Stimulated activated CD4-positive, alpha-beta T cell treated with anti-CD3 and anti-CD28 coated beads, Interleukin-1b, Interleukin-23, amount 100 ng/mL, for 1 hour (primary cell): ENCODE measurements around the gene MT1M.

Experiments
- DNase-seq, 2 donors: peaks; one replicate each; pipeline ENCODE4 v3.0.0-alpha.2; 2020; ENCODE audit warnings: low read depth in 2 of 2

Gene MT1M

GRCh38 chr16:56628486-56629350, 3.7 kb upstream of the MT1M start:
- DNase-seq: no peak

- DNase-seq: no peak
Measured at GRCh38 chr16:56629531-56629930, 2.9 kb upstream of the MT1M start.

GRCh38 chr16:56630134-56630533, 2.3 kb upstream of the MT1M start:
- DNase-seq: no peak

GRCh38 chr16:56631197-56631596, 1.3 kb upstream of the MT1M start:
- no peak for DNase-seq

DNA sequence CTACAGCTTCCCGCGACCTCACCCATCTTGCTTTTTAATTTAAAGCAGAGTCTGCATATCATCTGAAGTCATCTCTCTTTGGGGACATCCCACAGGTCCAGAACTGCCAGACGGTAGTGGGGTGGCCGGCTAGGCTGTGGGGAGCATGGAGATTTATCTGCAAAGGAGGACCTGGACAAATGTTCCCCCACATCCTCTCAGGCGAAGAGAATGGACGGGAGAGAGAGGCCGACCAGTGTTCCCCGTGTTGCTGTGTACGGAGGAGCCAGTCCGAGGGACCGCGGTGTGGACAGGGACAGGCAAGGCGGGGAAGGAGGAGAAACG, 665 bp upstream of the MT1M start:
- DNase-seq: no peak

DNA sequence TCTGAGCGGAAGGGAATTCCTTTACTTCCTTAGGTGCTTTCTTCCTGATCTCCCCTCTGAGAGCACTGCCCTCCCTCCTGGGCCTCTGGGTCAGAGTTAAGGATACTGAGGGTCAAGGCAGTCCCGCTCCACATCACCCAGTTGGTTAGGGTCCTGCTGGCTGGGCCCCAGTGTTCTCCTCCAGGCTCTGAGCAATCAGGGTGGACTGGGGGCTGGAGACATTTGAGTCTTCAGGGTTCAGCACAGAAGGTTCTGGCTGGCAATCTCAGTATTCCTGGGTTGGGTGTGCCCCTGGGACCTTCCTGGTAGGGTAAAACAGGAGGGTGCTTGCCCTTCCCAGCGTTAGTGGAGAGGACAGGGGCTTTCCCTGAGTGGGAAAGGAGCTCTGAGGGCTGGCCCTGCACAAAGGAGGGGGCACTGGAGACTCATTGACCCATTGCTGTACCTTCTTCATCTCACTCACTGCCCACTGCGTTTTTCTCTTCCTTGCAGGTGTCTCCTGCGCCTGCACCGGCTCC, 448 bp downstream of the MT1M start:
- no peak for DNase-seq

DNA sequence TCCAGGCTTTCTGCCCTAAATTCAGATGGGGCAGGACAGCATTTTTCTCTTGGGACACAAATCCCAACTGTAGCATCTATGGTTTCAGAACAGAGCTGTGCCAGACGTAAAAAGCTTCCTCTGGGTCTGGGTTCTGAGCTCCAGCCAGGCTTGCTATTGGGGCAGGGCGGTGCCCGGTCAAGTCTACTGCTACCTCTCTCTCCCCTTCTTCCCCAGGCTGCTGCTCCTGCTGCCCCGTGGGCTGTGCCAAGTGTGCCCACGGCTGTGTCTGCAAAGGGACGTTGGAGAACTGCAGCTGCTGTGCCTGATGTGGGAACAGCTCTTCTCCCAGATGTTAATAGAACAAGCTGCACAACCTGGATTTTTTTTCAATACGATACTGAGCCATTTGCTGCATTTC, 1.1 kb downstream of the MT1M start:
- DNase-seq: no peak

DNA sequence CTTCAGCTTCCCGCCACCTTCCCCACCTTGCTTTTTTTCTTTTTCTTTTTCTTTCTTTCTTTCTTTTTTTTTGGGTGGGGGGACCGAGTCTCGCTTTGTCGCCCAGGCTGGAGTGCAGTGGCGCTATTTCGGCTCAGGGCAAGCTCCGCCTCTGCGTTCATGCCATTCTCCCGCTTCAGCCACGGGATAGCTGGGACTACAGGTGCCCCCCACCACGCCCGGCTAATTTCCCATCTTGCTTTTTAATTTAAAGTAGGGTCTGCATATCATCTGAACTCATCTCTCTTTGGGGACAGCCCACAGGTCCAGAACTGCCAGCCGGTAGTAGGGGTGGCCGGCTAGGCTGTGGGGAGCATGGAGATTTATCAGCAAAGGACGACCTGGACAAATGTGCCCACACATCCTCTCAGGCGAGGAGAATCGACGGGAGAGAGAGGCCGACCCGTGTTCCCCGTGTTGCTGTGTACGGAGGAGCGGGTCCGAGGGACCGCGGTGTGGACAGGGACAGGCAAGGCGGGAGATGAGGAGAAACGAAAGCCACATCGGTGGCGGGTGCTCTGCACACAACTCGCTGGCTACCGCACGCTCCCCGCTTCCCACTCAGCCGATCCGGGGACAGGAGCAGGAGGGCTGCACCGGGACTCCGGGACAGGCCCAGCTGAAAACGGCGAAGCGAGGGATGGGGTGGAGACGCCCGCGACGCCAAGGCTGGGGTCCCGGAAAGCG, 2.4 kb downstream of the MT1M start:
- DNase-seq: no peak

DNA sequence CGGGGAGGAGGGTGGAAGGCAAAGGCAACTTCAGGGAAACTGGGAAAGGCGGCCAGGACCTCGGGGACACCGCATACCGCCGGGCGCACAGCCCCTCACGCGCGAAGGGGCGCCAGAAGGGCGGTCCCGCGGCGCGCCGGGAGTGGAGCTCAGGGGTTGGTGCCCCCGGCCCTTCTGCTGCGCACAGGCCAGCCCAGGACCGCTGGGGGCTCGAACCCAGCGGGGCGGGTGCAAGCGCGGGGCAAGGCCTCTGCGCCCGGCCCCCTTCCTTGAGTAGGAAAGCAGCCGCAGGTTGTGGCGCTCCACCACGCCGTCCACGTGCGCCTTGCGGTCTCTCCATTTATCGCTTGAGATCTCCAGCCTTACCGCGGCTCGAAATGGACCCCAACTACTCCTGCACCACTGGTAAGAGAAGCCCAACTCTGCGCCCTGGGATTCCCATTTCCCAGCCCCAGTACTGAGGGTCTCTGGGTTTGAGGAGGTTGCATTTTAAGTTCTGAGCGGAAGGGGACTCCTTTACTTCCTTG, 3.0 kb downstream of the MT1M start:
- no peak for DNase-seq

DNA sequence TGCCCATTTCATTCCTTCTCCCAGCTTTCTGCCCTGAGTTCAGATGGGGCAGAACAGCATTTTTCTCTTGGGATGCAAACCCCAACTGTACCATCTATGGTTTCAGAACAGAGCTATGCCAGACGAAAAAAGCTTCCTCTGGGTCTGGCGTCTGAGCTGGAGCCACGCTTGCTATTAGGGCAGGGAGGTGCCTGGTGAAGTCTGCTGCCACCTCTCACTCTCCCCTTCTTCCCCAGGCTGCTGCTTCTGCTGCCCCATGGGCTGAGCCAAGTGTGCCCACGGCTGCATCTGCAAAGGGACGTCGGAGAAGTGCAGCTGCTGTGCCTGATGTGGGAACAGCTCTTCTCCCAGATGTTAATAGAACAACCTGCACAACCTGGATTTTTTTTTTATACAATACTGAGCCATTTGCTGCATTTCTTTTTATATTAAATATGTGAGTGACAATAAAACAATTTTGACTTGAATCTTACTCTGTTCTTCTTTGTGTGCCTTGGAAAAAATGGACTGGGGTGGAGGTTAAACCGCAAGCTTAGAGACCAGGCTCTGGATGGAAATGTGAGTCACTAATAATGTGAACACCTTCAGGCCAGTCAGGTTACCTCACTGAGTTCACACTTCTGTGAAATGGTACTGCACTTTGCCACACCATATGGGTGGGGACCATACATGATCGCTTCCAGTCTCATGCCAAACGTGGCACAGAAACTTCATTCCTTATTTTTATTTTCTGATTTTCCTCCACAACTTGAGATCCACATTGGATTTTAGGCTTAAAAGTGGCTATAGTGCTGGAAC, 4.4 kb downstream of the MT1M start:
- no peak for DNase-seq

- DNase-seq: no peak
Measured at GRCh38 chr16:56637814-56638750, 5.6 kb downstream of the MT1M start, which contains the start of gene MT1A. MT1A (plus strand) TSS chr16:56638666; CDS start chr16:56638739, 73 bp downstream.

- DNase-seq: no peak
Measured at GRCh38 chr16:56639045-56639444, 6.6 kb downstream of the MT1M start.

DNA sequence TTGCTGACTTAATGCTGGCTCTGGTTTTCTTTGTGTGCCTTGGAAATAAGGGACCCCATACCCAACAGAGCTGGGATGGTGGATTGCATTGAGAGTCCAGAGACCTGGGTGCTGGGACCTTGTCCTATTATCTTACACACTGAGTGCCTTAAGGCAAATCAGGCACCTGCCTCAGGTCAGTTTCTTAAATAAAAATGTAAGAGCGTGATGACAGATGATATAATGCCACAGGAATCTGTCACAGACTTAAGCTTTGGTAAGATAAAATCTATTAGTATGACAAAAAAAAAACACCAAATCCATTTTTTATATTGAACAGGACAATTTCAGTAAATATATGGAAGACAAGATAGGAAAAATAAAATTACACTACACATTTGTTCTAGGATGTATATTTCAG, 7.6 kb downstream of the MT1M start:
- no peak for DNase-seq

DNA sequence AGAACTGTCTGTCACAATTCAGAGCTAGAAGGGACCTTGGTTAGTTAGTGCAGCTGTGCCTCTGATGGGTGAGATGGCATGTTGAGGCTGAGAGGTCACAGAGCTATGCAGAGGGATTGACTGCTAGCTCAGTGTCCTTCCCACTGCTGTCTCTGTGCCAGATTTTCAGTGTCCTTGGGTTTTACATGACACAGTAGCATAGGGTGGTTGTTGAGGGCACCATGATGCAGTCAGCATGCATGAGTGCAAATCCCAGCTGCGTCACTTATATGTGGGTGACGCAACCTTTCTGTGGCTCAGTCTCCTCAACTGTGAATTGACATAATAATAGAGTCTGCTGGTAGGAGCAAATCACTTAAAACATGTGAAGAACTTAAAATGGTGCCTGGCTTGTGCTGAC, 8.7 kb downstream of the MT1M start:
- no peak for DNase-seq

DNA sequence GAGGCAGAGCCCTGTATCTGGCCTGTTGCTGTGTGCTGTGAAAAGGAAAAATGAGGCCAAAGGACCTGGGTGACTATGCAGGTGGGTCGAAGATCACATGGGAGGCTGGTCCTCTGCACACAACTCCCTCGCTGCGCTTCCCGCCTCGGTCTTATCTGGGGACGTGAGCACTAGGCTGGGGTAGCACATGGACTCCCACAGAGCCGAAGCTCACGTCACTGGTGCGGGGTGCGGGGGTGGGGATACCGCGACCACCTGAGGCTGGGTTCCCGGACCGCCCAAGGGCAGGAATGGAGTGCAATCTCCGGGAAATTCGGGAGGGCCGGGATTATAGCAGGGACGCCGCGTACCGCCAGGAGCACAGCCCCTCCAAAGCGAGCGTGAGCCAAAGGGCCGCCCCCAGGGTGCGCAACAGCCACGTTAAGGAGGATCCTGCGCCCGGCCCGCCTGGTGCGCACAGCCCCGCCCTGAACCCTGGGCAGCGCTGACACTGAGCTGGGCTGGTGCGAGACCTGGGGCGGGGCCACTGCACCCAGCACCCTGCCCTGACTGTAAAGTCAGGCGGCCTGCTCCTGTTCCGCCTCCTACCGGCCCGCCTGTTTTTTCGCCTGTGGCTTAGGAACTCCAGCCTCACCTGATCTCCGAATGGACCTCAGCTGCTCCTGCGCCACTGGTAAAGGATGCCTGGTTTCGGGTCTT, 10.8 kb downstream of the MT1M start:
- peak; percentile 29 to 45 for DNase-seq

GRCh38 chr16:56643833-56644232, 11.4 kb downstream of the MT1M start:
- no peak for DNase-seq

DNA sequence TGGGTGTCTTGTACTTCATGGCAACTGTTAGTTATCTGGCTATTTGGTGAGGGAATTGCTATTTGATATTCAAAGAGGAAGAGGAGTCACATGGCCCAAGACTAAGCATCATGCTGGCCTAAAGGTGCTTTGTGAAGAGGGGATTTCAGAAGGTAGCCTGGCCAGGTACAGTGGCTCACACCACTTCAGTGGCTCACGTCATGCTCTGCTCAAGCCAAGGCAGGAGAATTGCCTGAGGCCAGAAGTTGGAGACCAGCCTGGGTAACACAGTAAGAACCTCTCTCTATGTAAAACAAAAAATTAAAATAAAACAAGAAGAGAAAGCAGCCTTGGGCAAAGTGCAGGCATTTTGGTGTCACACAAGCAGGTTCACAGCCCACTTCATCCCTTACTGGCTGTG, 12.9 kb downstream of the MT1M start:
- DNase-seq: no peak

- no peak for DNase-seq
Measured at GRCh38 chr16:56645838-56646237, 13.4 kb downstream of the MT1M start.

DNA sequence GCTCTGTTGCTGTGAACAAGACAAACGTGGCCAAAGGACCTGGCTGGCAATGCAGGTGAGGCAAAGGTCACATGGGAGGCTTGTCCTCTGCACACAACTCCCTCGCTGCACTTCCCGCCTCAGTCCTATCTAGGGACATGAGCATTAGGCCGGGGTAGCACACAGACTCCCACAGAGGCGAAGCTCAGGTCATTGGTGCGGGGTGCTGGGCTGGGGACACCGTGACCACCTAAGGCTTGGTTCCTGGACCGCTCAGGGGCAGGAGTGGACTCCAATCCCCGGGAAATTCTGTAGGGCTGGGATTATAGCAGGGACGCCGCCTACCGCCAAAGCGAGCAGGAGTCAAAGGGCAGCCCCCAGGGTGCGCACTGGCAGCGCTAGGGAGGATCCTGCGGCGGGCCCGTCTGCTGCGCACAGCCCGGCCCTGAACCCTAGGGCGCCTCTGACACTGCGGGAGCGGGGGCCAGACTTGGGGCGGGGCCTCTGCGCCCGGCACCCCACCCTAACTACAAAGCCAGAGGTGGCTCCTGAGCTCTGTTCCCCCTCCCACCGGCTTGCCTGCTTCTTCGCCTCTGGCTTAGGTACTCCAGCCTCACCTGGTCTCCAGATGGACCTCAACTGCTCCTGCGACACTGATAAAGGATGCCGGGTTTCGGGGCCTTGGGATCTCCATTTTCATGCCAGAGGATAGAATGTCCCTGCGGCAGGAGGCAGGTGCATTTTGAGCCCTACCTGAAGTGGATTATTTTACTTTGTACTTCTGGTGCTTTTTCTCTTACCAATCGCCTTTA, 15.4 kb downstream of the MT1M start:
- no peak for DNase-seq
